EL (cell line): ENCODE data around the gene EME1.
"Not testable (repeated sequence)": the region's sequence is repeated elsewhere in the genome, so short reads cannot be mapped to it uniquely, and the experiment has no call there.

Experiments used
- DNase-seq: peaks from one replicate; pipeline ENCODE4 v3.0.0-alpha.2; 2016

EME1 gene

GRCh38 chr17:50372758-50373556 is at the start of gene EME1, which contains the start of gene MRPL27:
Gene EME1, plus strand, starts transcription at chr17:50373229. Its CDS starts 1,980 bp downstream, at chr17:50375209.
Gene MRPL27, minus strand, starts transcription at chr17:50373184. Its CDS starts 14 bp downstream, at chr17:50373170.
- peak; percentile 89 for DNase-seq

- DNase-seq: no peak
Observed at GRCh38 chr17:50325906-50326305, 47.1 kb upstream of the EME1 start.

DNA sequence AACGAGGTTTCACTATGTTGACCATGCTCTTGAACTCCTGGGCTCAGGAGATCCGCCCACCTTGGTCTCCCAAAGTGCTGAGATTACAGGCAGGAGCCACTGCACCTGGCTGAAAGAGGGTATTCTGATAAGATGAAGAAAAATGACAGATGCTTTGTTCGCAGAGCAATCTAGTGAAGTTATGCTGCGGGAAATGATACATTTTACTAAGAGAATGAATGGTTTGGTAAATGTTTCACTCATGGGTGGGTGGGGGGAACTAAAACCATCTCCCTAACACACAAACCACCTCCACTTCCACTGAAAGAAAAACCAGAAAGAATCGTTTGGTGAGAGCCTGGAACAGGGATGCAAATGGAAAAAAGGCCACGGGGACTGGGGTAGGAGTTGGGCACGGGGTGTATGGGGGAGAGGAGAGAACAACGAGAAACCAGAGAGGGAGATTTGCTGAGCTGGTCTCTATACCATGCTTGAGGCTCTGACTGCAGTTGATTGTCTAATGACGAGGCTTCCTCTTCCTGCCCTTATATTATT is 46.1 kb upstream of the EME1 start:
- DNase-seq: no peak

DNA sequence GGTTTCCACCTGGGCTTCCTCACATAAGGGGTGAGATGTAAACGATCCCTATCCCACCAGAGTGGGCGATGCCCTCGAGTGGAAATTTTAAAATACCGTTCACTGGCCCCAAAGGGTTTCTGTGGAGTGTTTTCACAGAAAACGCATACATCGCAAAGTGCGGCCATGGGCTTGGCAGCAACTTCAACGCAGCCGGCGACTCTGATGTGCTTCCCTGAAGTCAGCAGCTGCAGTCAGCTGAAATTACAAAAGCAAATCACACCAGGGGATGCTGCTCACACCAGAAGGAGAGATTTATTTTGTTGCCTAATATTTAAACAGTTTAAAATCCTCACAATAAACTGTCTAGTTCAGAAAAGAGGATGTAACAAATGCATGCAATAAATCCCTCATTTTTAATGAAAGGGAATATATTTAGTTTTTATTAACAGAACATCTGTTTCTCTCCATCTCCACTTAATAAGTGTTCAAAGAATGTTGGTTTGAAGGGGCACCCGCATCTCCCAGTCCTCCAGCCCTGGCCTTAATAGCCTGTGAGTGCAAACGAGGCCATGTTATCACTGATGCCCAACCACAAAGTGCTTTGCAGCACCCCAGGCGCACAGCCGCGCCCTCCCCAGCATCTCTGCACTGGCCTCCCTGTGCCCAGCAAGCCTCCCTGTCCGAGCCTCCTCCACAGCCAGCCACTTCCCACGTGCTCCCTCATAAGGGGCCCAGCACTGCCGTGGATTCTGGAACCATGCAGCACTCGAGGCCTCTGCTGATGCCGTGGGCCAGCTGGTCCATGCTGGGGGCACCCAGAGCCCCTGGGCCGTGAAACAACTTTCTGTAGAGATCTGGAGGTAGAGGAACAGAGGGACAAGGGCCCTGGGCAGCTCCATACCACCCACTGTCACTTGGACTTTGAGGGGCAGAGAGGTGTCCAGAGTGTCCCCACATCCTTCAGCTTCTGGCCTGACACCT is 44.4 kb upstream of the EME1 start:
- DNase-seq: no peak

GRCh38 chr17:50329716-50330115 is 43.3 kb upstream of the EME1 start:
- DNase-seq: no peak

- no peak for DNase-seq
Observed at GRCh38 chr17:50330151-50330775, 42.8 kb upstream of the EME1 start.

DNA sequence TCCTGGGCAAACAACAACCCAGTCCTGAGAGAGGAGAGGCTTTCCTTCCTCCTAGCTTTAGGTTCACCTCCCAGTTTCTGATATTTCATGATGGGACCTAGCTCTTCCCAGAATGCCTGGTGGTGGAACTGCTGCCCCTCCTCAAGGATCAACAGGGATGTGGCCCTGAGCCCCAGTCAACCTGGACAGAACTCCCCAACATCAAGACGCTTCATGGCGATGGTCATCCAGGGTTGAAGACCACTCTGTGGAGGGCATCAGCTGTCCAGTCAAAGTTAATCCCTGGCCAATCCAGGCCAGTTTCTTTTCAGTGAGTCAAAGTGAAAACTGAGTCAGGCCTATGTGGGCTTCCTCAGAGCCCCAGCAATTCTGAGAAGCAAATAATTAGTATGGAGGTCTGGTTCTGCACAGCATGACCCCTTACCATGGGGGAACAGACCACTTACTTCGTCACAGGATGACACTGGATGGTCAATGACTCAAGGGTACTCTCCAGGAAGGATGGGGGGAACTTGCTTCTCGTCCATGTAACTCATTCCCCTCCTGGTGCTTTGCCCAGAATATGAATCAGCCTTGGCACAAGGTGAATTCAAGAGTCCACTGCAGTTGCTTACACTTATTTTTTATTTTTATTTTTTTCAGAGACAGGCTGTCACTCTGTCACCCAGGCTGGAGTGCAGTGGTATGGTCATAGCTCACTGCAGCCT is 41.8 kb upstream of the EME1 start:
- peak; percentile 84 for DNase-seq

DNA sequence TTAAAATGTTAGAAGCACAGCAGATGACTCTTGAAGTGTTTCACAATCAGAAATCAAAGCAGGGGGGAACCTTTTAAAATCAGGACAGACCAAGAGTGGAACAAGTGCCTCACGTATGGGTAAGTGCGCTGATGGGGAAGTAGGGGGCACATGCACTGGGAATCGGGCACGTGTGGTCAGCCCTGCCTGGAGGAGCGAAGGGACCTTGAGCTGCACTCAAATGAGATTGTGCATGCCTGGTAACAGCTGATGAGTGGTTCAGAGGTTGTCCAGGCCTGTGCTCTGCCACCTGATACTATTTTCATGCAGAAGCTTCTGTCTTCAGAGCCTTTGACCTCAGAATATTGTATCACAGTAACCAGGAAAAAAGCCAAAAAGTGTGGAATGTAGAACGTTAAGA is 40.8 kb upstream of the EME1 start:
- no peak for DNase-seq

DNA sequence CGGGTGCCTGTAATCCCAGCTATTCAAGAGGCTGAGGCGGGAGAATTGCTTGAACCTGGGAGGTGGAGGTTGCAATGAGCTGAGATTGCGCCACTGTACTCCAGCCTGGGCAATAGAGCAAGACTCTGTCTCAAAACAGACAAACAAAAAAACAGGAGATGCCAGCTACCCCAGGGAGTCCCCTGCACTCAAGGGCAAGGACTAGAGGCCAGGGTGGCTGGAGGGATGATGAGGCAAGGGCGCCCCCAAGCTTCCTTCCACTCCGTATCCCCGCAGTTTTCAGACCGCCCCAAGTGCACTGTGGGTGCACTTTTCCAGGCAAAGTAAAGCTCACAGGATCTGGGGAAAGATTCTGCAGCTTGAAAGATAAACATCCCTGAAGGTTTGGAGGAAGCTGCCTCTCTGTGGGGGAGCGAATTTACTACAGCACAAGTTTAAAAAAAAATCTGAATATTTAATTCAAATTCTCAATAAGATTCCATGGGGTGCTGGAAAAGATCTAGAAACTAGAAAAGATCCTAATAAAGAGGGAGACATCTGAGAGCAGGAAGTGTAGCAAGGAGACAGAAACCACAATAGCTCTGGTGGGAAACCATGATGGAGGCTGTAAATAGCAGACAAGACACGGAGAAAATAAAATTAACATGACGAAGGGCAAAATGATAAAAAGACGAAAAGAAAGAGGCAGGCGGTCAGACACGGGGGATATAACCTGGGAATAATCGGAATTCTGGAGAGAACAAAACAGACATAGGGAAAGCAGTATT is 39.6 kb upstream of the EME1 start:
- not testable (repeated sequence) for DNase-seq

GRCh38 chr17:50337956-50338355 is 35.1 kb upstream of the EME1 start:
- no peak for DNase-seq

- DNase-seq: no peak
Observed at GRCh38 chr17:50338645-50339044, 34.4 kb upstream of the EME1 start.

- no peak for DNase-seq
Observed at GRCh38 chr17:50339381-50339780, 33.6 kb upstream of the EME1 start.

DNA sequence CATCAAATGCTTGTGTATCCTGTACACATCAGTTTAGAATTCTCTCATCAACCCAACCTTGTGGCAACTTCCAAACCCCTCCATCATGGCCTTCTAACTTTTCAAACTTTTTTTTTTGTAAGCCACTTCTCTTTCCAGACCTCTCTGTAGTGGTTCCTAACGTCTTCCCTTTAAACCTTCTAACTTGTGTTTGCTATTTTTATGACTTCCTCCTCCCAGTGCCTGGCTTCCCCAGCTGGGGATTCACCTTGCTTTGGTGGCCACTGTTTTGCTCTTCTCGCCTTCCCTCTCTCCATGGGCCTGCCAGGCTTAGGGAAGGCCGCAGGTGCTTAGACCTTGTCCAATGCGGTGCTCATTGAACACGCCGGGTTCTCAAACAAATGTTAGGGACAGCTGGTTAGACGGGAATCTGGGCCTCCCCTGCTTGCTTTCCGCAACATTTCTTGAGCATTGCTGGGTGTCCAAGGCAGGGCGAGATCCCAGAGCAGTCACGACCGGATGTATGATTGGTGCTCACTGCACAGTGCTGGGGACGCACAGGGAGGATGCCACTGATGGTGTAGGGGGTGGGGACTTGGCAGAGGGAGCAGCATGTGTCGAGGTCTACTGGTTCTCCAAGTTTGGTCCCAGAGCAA is 28.2 kb upstream of the EME1 start:
- DNase-seq: no peak

DNA sequence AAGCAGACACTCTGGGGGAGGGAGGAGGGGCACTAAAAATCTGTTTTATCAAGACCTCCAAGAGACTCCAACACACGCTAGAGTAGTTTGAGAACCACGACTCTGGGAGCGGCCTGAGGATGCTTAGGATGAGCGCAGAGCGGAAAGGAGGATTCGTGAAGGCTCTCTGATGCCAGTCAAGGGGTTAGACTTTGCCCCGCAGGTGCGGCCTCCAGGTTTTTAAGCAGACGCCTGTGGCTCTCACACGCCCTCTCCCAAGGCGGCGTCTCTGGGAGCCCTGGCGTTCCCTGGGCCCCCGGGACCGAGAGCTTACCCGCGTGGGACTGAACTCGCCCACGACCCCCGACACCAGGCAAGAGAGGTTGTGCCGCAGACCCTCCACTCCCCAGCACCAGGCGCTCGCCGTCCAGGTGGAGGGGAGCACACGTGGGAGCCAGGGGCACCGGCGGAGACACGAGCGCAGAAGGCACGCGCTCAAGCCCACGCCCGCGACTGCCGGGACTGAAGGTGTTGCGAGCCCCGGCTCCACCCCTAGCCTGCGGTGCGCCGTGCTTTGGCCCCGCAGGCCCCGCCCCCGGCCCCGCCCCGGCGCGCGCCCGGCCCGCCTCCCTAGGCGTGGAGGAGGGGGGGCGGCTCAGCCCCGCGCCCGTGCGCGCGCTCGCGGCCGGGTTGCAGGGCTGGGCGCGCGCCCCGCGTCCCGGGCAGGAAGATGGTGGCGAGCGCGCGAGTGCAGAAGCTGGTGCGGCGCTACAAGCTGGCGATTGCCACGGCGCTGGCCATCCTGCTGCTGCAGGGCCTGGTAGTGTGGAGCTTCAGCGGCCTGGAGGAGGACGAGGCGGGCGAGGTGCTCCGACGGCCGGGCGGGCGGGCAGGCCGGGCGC is 27.4 kb upstream of the EME1 start, which contains the start of gene XYLT2:
Gene XYLT2 (plus strand): TSS at position 695 of the 881 bp plus-strand sequence. CDS start 15 bp downstream, at position 710.
- peak; percentile 87 for DNase-seq

DNA sequence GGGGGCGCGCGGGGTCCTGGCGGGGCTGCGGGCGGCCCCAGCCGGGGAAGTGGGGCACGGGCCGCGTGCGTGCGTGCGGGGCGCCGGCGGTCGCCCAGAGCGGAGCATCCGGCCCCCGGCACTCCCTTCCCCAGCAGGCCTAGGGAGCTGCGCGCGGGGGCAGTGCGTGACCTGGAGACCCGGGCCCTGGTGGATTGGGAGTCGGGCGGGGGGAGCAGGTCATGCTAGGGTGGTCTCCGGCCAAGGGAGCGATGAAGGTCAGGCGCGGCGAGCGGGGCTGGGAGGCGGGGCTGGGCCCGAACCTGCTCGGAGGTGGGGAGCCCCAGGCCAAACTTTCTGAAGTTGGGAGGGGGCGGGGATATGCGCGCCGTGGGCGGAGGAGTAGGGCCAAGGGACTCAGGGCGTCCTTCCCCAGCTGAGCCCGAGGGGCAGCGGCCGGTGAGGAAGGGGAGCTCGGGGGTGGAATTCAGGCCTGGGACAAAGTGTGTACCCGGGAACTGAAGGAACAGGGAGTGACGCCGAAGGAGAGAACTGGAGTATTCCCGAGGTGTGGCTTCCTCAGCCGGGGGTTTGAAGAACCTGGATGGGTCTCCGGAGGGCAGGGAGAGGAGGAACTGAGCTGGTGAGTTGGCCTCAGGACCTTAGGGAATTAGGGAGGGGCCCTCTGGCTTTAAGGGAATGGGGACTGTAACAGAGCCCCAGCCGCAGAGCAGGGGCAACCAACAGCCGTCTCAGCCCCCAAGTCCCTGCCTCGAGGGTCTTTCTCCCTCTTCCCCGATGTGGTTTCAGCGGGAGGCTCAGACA is 26.5 kb upstream of the EME1 start:
- peak; percentile 46 for DNase-seq

- no peak for DNase-seq
Observed at GRCh38 chr17:50347117-50347893, 25.7 kb upstream of the EME1 start.

- no peak for DNase-seq
Observed at GRCh38 chr17:50347894-50348291, 25.1 kb upstream of the EME1 start.
